ENCODE measurements around the gene FCAR. TPM values are rescaled to one million over a fixed set of nuclear protein-coding genes. Genes with fewer than 3 reads are reported as not detected.
"Not testable (repeated sequence)": the region's sequence is repeated elsewhere in the genome, so short reads cannot be mapped to it uniquely, and the experiment has no call there.

FCAR gene
- total and polyA plus RNA-seq, 11 donors: 0.15 to 3.9 (median 0.40) TPM; not detected in 2

DNA sequence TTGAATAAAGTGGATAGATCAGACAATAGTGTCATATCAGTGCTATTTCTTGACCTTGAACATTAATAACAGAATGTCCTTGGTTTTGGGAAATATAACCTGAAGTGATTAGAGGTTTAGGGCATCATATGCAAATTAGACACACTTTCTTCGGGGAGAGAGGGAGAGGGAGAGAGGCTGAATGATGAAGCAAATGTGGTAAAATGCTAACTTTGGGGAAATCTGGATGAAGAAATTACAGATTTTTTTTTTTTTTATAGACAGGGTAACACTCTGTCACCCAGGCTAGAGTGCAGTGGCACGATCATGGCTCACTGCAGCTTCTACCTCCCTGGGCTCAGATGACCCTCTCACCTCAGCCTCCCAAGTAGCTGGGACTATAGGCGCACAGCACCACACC lies 28.0 kb downstream of the FCAR start:
- no peak for DNase-seq
- H3K9me3 ChIP-seq: no peaks in the 10 kb centered on the region
- 81 to 86% (median 82%) methylated on average over 3 of the region's 3 CpGs for WGBS, 4 donors
- intact Hi-C loops (cut with DNase I): no loop called here
- H3K27me3 ChIP-seq: peaks cover 0 to 21% (median 5%) of the 10 kb centered on the region in 9 donors
- no peak overlapping the region for H3K4me3 ChIP-seq
- H3K27ac ChIP-seq: no peak overlapping the region
- H3K4me1 ChIP-seq: no peaks in the 10 kb centered on the region
- ATAC-seq: no peak
- no peaks in the 10 kb centered on the region for H3K36me3 ChIP-seq
- TF ChIP-seq POLR2A (IDR thresholded peaks at IDR 0.05) (no peak), CTCF (IDR thresholded peaks at IDR 0.05) (no peak)

DNA sequence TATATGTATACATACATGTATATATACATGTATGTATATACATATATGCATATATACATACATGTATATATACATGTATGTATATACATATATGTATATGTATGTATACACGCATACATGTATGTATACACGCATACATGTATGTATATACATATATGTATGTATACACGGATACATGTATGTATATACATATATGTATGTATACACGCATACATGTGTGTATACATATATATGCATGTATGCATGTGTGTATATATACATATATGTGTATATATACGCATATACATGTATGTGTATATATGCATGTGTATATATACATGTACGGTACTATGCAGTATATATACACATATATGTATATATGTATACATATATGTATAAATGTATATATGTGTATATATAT lies 29.3 kb downstream of the FCAR start:
- no peak overlapping the region for H3K27ac ChIP-seq
- H3K4me1 ChIP-seq: no peaks in the 10 kb centered on the region
- intact Hi-C loops (cut with DNase I): no loop called here
- WGBS, 4 donors: 88 to 92% (median 91%) methylated on average over 6 of the region's 6 CpGs
- ATAC-seq: no peak
- peaks cover 0 to 24% (median 5%) of the 10 kb centered on the region in 9 donors for H3K27me3 ChIP-seq
- no peak overlapping the region for H3K4me3 ChIP-seq
- no peak for DNase-seq
- no peak for TF ChIP-seq POLR2A (IDR thresholded peaks at IDR 0.05)
- no peak for TF ChIP-seq CTCF (IDR thresholded peaks at IDR 0.05)
- H3K9me3 ChIP-seq: no peaks in the 10 kb centered on the region
- H3K36me3 ChIP-seq: no peaks in the 10 kb centered on the region

DNA sequence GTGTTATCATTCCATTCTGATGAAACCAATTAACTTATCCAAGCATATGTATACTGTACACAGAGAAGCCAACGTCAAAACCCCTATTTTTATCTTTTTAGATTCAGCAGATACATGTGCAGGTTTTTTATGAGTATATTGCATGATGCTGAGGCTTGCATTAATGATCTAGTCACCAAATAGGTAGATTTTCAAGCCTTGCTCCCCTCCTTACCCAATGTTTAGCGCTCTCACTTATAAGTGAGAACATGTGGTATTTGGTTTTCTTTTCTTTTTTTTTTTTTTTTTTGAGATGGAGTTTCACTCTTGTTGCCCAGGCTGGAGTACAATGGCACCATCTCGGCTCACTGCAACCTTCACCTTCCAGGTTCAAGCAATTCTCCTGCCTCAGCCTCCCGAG lies 30.2 kb downstream of the FCAR start:
- H3K27ac ChIP-seq; H3K36me3 ChIP-seq; DNase-seq; H3K4me3 ChIP-seq; intact Hi-C loops (cut with DNase I); ATAC-seq; H3K9me3 ChIP-seq; H3K4me1 ChIP-seq: not testable (repeated sequence)
- H3K27me3 ChIP-seq: peaks cover 0 to 20% (median 5%) of the 10 kb centered on the region in 9 donors
- 73 to 83% (median 76%) methylated on average over 4 of the region's 4 CpGs for WGBS, 4 donors

DNA sequence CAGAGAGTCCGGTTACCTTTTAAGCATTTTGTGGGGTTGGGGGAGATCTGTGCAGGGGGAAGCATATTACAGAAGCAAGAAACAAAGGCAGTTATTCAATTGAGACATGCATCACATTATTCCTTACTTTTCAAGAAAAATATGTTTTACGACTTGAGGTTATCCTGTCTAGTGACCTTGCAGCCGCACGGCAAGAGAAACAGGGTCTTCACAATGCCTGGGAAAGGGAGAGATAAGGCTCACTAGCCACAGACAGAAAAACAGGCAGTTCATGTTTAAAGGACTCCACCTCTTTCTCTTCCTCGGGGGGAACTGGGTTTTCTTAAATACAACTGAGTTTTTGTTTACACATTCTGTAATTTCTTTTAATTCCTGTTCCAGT lies 31.4 kb downstream of the FCAR start:
- Histone ChIP-seq H3K9me3 (no peaks in the 10 kb centered on the region), H3K27ac (no peak overlapping the region), H3K36me3 (no peaks in the 10 kb centered on the region), H3K4me1 (no peaks in the 10 kb centered on the region), H3K27me3 (peaks cover 0 to 12% (median 2%) of the 10 kb centered on the region in 9 donors), H3K4me3 (no peak overlapping the region)
- 21 to 33% (median 27%) methylated on average over 5 of the region's 5 CpGs for WGBS, 4 donors
- DNase-seq (no peak), ATAC-seq (no peak)
- no peak for TF ChIP-seq POLR2A (IDR thresholded peaks at IDR 0.05)
- intact Hi-C loops (cut with DNase I): no loop called here

GRCh38 chr19:54905803-54906511 lies 31.9 kb downstream of the FCAR start, which contains the start of gene NCR1:
Gene NCR1 (plus strand): TSS chr19:54906148. CDS start chr19:54906188, 40 bp downstream.
- 31 to 43% (median 38%) methylated on average over 10 to 22 of the region's 22 CpGs for WGBS, 4 donors
- DNase-seq (no peak), ATAC-seq (peak in 1 of 4 donors; percentile 38)
- Histone ChIP-seq H3K27me3 (peaks cover 0 to 12% (median 0%) of the 10 kb centered on the region in 9 donors), H3K4me1 (no peaks in the 10 kb centered on the region), H3K36me3 (no peaks in the 10 kb centered on the region), H3K9me3 (no peaks in the 10 kb centered on the region), H3K4me3 (peak within 1 kb of the TSS in 1 of 12 donors; percentile 1), H3K27ac (no peak within 1 kb of the TSS)
- no peak for TF ChIP-seq POLR2A (IDR thresholded peaks at IDR 0.05)
- TF ChIP-seq CTCF (IDR thresholded peaks at IDR 0.05): no peak
- intact Hi-C loops (cut with DNase I): no loop called here
